Naive thymus-derived CD4-positive, alpha-beta T cell (primary cell): ENCODE results near the gene PDZD8. TPM values are rescaled to one million over a fixed set of nuclear protein-coding genes. Genes with fewer than 3 reads are reported as not detected.

Source experiments
- ATAC-seq: fragments of 150-1000 bp; cut with Tn5 transposase; 2 replicates; pipeline ENCODE4 v1.10.0; 2021; ENCODE audit warnings: mild to moderate bottlenecking, moderate library complexity
- CTCF ChIA-PET: fragments of 350-600 bp; sonication (Branson Sonifier 250); formaldehyde crosslinking; loops from one replicate; lab custom pipeline; 2021; ENCODE audit warnings: antibody characterized with exemption; lab: Charles Lee
- POLR2A ChIA-PET: fragments of 350-600 bp; sonication (Branson Sonifier 250); formaldehyde crosslinking; loops from one replicate; lab custom pipeline; 2021; ENCODE audit warnings: antibody characterized with exemption, inconsistent platforms; lab: Charles Lee
- DNase-seq, 9 donors: peaks; one replicate each; pipeline versions ENCODE4 v3.0.0 to v3.0.0-alpha.2; 2020 to 2022; ENCODE audit warnings: mixed read lengths in 1 of 9
- H3K27ac ChIP-seq: one replicate; pipeline ENCODE4 v1.7.0; 2013; ENCODE audit warnings: mild to moderate bottlenecking, low read depth, low read length, moderate library complexity
- H3K27me3 ChIP-seq, 2 donors: one replicate each; pipeline ENCODE4 v1.7.0; 2013; ENCODE audit warnings: low read length in 2 of 2, mild to moderate bottlenecking in 2 of 2, moderate library complexity in 2 of 2; ENCODE audit not compliant: control insufficient read depth in 2 of 2, insufficient read depth in 2 of 2
- H3K36me3 ChIP-seq, 3 experiments: 1 replicate in 2 of 3; 2 replicates in 1 of 3; pipeline ENCODE4 v1.7.0; 2013; ENCODE audit warnings: low read length in 3 of 3, mild to moderate bottlenecking in 3 of 3, moderate library complexity in 1 of 3; ENCODE audit not compliant: insufficient read depth in 3 of 3, control insufficient read depth in 2 of 3
- H3K4me1 ChIP-seq, 2 donors: one replicate each; pipeline ENCODE4 v1.7.0; 2013; ENCODE audit warnings: low read length in 2 of 2, mild to moderate bottlenecking in 2 of 2, moderate library complexity in 1 of 2; ENCODE audit not compliant: control insufficient read depth in 2 of 2, insufficient read depth in 2 of 2
- H3K4me3 ChIP-seq: 2 replicates; pipeline ENCODE4 v1.7.0; 2013; ENCODE audit warnings: mild to moderate bottlenecking, low read length
- H3K9me3 ChIP-seq, 3 experiments: 1 replicate in 2 of 3; 2 replicates in 1 of 3; pipeline ENCODE4 v1.7.0; 2013; ENCODE audit warnings: low read length in 3 of 3; ENCODE audit not compliant: control insufficient read depth in 2 of 3
- H3K27ac Mint-ChIP-seq, 9 donors: one replicate each; pipeline ENCODE4 v1.8.0; 2020 to 2022; ENCODE audit warnings: mixed read lengths in 9 of 9, mild to moderate bottlenecking in 8 of 9, moderate library complexity in 5 of 9, inconsistent platforms in 2 of 9
- H3K27me3 Mint-ChIP-seq, 5 donors: one replicate each; pipeline ENCODE4 v1.8.0; 2021 to 2022; ENCODE audit warnings: mixed read lengths in 5 of 5, mild to moderate bottlenecking in 1 of 5
- H3K36me3 Mint-ChIP-seq, 5 donors: one replicate each; pipeline ENCODE4 v1.8.0; 2020 to 2022; ENCODE audit warnings: mixed read lengths in 5 of 5, mild to moderate bottlenecking in 3 of 5, inconsistent platforms in 1 of 5
- H3K4me1 Mint-ChIP-seq, 7 donors: one replicate each; pipeline ENCODE4 v1.8.0; 2020 to 2022; ENCODE audit warnings: mixed read lengths in 7 of 7, mild to moderate bottlenecking in 3 of 7, inconsistent platforms in 1 of 7
- H3K4me3 Mint-ChIP-seq, 10 donors: one replicate each; pipeline ENCODE4 v1.8.0; 2020 to 2022; ENCODE audit warnings: mild to moderate bottlenecking in 10 of 10, mixed read lengths in 10 of 10, moderate library complexity in 6 of 10, inconsistent platforms in 2 of 10
- H3K9me3 Mint-ChIP-seq, 11 donors: one replicate each; pipeline ENCODE4 v1.8.0; 2020 to 2022; ENCODE audit warnings: mixed read lengths in 11 of 11, mild to moderate bottlenecking in 4 of 11, inconsistent platforms in 1 of 11, moderate library complexity in 1 of 11
- intact Hi-C, 2 donors: fragments of 100-400 bp; cut with micrococcal nuclease; formaldehyde crosslinking; loops; one replicate each; pipeline ENCODE4 v1.15.1; 2023
- polyA plus RNA-seq, 2 donors: library from polyadenylated mRNA; unstranded; fragments of 300-500 nt; fragmentation: Illumina TruSeq; gene quantifications; one replicate each; pipeline ENCODE4 v1.2.3, GENCODE V29; 2021
- total RNA-seq, 6 experiments: library from RNA in 5 of 6; stranded (reverse) in 5 of 6; gene quantifications; 1 replicate in 5 of 6; 2 replicates in 1 of 6; pipeline ENCODE4 v1.2.3 and lab custom pipeline; 2021 to 2026

PDZD8 gene
- total and polyA plus RNA-seq, 7 experiments from 2014 or later = 8.5 to 24.0 (median 12.7) TPM

- peaks cover 0 to 4% (median 3%) of the 10 kb centered on the region in 5 donors for H3K36me3 Mint-ChIP-seq
- no peaks in the 10 kb centered on the region for H3K27me3 Mint-ChIP-seq
- intact Hi-C loops = loop anchor here in 1 of 2 donors (10.0 kb wide), 2 partner anchors 285 to 1385 kb away; partner anchors contain the start of gene CACUL1
- peaks cover 0 to 9% (median 0%) of the 10 kb centered on the region in 3 experiments for H3K36me3 ChIP-seq
- ChIA-PET POLR2A (no interaction called here), CTCF (interaction anchor here (0.5 kb wide), 1 partner anchor 28 kb away, joined by 3 read pairs; no protein-coding TSS in a partner anchor)
- no peaks in the 10 kb centered on the region for H3K9me3 Mint-ChIP-seq
- no peak overlapping the region for H3K27ac Mint-ChIP-seq
- no peak for ATAC-seq
- H3K27ac ChIP-seq = no peak overlapping the region
- no peak for DNase-seq
- H3K27me3 ChIP-seq = no peaks in the 10 kb centered on the region
- H3K9me3 ChIP-seq = no peaks in the 10 kb centered on the region
- no peak overlapping the region for H3K4me3 ChIP-seq
- H3K4me1 Mint-ChIP-seq = peaks cover 43 to 76% (median 70%) of the 10 kb centered on the region in 7 donors
- peaks cover 18 to 25% of the 10 kb centered on the region in 2 donors for H3K4me1 ChIP-seq
- H3K4me3 Mint-ChIP-seq = peak overlapping the region in 5 of 10 donors; percentile 28 to 98 (median 65)
Observed at GRCh38 chr10:117370205-117370604, 5.0 kb downstream of the PDZD8 start.

- ATAC-seq = no peak
Observed at GRCh38 chr10:117367718-117368117, 7.5 kb downstream of the PDZD8 start.

GRCh38 chr10:117366741-117367140, 8.5 kb downstream of the PDZD8 start:
- no peak for ATAC-seq
- Histone ChIP-seq H3K27ac (no peak overlapping the region), H3K4me1 (peaks cover 8 to 11% of the 10 kb centered on the region in 2 donors), H3K9me3 (no peaks in the 10 kb centered on the region), H3K4me3 (no peak overlapping the region), H3K36me3 (no peaks in the 10 kb centered on the region), H3K27me3 (no peaks in the 10 kb centered on the region)
- no peaks in the 10 kb centered on the region for H3K9me3 Mint-ChIP-seq
- H3K27me3 Mint-ChIP-seq = no peaks in the 10 kb centered on the region
- no peak overlapping the region for H3K27ac Mint-ChIP-seq
- ChIA-PET CTCF (no interaction called here), POLR2A (no interaction called here)
- H3K36me3 Mint-ChIP-seq = peaks cover 0 to 4% (median 0%) of the 10 kb centered on the region in 5 donors
- H3K4me1 Mint-ChIP-seq = peaks cover 48 to 88% (median 73%) of the 10 kb centered on the region in 7 donors
- intact Hi-C loops = no loop called here
- no peak overlapping the region for H3K4me3 Mint-ChIP-seq
- DNase-seq = no peak

More at GRCh38 chr10:117367718-117368117, 7.5 kb downstream of the PDZD8 start:
- no peak overlapping the region for H3K27ac Mint-ChIP-seq
- intact Hi-C loops = loop anchor here in 1 of 2 donors (2.0 kb wide), 1 partner anchor 47 kb away; no protein-coding TSS in a partner anchor
- Histone ChIP-seq H3K27me3 (no peaks in the 10 kb centered on the region), H3K27ac (no peak overlapping the region), H3K36me3 (no peaks in the 10 kb centered on the region), H3K9me3 (no peaks in the 10 kb centered on the region), H3K4me3 (no peak overlapping the region), H3K4me1 (peaks cover 14 to 21% of the 10 kb centered on the region in 2 donors)
- POLR2A ChIA-PET = no interaction called here
- H3K36me3 Mint-ChIP-seq = peaks cover 0 to 4% (median 3%) of the 10 kb centered on the region in 5 donors
- H3K27me3 Mint-ChIP-seq = no peaks in the 10 kb centered on the region
- CTCF ChIA-PET = no interaction called here
- DNase-seq = no peak
- peaks cover 53 to 92% (median 83%) of the 10 kb centered on the region in 7 donors for H3K4me1 Mint-ChIP-seq
- H3K9me3 Mint-ChIP-seq = no peaks in the 10 kb centered on the region
- H3K4me3 Mint-ChIP-seq = peak overlapping the region in 2 of 10 donors; percentile 18 to 33

- Histone ChIP-seq H3K4me3 (no peak overlapping the region), H3K9me3 (no peaks in the 10 kb centered on the region), H3K27me3 (no peaks in the 10 kb centered on the region), H3K36me3 (no peaks in the 10 kb centered on the region), H3K27ac (no peak overlapping the region), H3K4me1 (peaks cover 4 to 8% of the 10 kb centered on the region in 2 donors)
- H3K27ac Mint-ChIP-seq = peak overlapping the region in 1 of 9 donors; percentile 18
- H3K9me3 Mint-ChIP-seq = no peaks in the 10 kb centered on the region
- intact Hi-C loops = no loop called here
- H3K27me3 Mint-ChIP-seq = no peaks in the 10 kb centered on the region
- H3K36me3 Mint-ChIP-seq = peaks cover 0 to 4% (median 0%) of the 10 kb centered on the region in 5 donors
- POLR2A ChIA-PET = no interaction called here
- CTCF ChIA-PET = no interaction called here
- ATAC-seq = no peak
- peaks cover 48 to 84% (median 67%) of the 10 kb centered on the region in 7 donors for H3K4me1 Mint-ChIP-seq
- DNase-seq = no peak
- no peak overlapping the region for H3K4me3 Mint-ChIP-seq
Observed at GRCh38 chr10:117365612-117366011, 9.6 kb downstream of the PDZD8 start.

GRCh38 chr10:117364110-117364960, 10.9 kb downstream of the PDZD8 start:
- Mint-ChIP-seq H3K4me3 (peak overlapping the region in 4 of 10 donors; percentile 8 to 24 (median 13)), H3K4me1 (peaks cover 43 to 76% (median 60%) of the 10 kb centered on the region in 7 donors), H3K9me3 (no peaks in the 10 kb centered on the region), H3K27ac (no peak overlapping the region), H3K27me3 (no peaks in the 10 kb centered on the region), H3K36me3 (peaks cover 0 to 1% (median 0%) of the 10 kb centered on the region in 5 donors)
- H3K27ac ChIP-seq = no peak overlapping the region
- no peaks in the 10 kb centered on the region for H3K27me3 ChIP-seq
- DNase-seq = no peak
- H3K36me3 ChIP-seq = no peaks in the 10 kb centered on the region
- no peak overlapping the region for H3K4me3 ChIP-seq
- H3K9me3 ChIP-seq = no peaks in the 10 kb centered on the region
- intact Hi-C loops = no loop called here
- peaks cover 0 to 4% of the 10 kb centered on the region in 2 donors for H3K4me1 ChIP-seq
- POLR2A ChIA-PET = no interaction called here
- ATAC-seq = no peak
- CTCF ChIA-PET = no interaction called here

GRCh38 chr10:117363028-117363427, 12.2 kb downstream of the PDZD8 start:
- Mint-ChIP-seq H3K27me3 (no peaks in the 10 kb centered on the region), H3K36me3 (peaks cover 0 to 8% (median 0%) of the 10 kb centered on the region in 5 donors), H3K4me1 (peaks cover 47 to 71% (median 59%) of the 10 kb centered on the region in 7 donors), H3K4me3 (no peak overlapping the region), H3K9me3 (no peaks in the 10 kb centered on the region), H3K27ac (no peak overlapping the region)
- ChIA-PET POLR2A (interaction anchor here (0.6 kb wide), 1 partner anchor 981 kb away, joined by 3 read pairs; no protein-coding TSS in a partner anchor), CTCF (no interaction called here)
- Histone ChIP-seq H3K4me1 (no peaks in the 10 kb centered on the region), H3K4me3 (no peak overlapping the region), H3K27me3 (no peaks in the 10 kb centered on the region), H3K27ac (no peak overlapping the region), H3K9me3 (no peaks in the 10 kb centered on the region), H3K36me3 (no peaks in the 10 kb centered on the region)
- no peak for ATAC-seq
- intact Hi-C loops = no loop called here
- no peak for DNase-seq
